GM19452 (cell line): Measurements from ENCODE around the gene CALY.
A peak's percentile ranks its signal among the peaks of the same experiment; 100 is the strongest.

Experiments
- ATAC-seq: cut with Tn5 transposase; IDR thresholded peaks from one replicate; pipeline ENCODE4 v1.9.1; 2021; ENCODE audit not compliant: unreplicated experiment

CALY gene

DNA sequence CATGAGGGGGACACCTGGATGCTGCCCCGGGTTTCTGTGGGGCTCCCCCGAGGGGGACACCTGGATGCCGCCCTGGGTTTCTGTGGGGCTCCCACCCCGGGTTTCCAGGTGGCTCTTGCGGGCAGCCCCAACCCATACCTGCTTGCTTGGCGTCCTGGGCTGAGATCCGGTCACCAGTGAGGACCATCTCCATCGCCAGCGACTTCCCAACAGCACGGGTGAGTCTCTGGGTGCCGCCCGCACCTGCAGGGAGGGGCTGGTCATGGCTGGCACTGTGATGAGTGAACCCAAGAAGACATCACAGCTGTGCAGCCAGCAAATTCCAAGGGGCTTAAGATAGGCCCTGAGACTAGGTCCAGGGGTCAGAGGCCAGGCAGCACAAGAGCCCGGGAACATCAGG lies 30.1 kb upstream of the CALY start:
- no peak for ATAC-seq

DNA sequence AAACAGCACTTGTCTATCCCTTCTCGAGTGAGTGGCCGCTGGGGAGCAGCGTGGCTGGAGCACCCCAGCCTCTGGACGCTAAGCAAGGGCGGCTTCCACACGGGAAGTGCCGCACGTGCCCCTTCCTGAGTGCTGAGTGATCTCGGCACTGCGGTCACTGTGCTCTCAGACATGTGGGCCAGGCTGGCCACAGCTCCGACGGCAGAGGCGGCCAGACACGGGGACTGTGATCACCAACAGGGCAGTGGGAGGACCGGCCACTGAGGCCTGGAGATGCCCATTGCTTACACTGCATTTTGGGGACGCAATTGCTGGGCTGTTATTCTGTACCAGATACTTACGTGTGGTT lies 29.4 kb upstream of the CALY start:
- no peak for ATAC-seq

DNA sequence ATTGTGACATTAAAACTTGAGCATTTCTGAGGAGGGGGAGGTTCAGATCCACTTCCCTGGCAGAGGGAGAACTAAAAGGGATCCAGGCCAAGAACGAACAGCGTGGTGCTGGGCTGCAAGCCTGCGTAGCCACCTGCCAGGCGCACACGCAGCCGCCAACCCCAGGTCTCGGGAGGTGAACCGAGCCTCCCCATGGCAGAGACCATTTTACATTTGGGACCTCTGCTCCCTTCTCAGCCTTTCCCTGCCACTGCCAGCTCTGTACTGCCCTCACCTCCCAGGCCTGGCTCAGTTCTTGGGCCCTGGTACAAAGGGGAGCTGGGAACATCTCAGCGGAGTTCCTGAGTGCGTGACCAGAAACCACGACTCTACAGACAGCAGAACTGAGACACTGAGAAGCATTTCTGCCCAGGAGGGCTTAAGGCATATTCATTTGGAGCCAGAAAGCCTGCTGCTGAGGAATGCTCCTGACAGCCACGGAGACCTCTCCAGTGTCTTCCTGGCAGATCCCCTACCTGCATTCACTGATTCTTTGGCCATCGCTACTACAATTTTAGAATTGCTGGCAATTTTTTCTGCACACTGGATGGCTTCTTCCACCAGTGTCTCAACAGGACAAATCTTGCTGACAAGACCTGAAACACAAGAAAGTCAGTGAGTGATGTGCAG lies 28.9 kb upstream of the CALY start:
- no peak for ATAC-seq

DNA sequence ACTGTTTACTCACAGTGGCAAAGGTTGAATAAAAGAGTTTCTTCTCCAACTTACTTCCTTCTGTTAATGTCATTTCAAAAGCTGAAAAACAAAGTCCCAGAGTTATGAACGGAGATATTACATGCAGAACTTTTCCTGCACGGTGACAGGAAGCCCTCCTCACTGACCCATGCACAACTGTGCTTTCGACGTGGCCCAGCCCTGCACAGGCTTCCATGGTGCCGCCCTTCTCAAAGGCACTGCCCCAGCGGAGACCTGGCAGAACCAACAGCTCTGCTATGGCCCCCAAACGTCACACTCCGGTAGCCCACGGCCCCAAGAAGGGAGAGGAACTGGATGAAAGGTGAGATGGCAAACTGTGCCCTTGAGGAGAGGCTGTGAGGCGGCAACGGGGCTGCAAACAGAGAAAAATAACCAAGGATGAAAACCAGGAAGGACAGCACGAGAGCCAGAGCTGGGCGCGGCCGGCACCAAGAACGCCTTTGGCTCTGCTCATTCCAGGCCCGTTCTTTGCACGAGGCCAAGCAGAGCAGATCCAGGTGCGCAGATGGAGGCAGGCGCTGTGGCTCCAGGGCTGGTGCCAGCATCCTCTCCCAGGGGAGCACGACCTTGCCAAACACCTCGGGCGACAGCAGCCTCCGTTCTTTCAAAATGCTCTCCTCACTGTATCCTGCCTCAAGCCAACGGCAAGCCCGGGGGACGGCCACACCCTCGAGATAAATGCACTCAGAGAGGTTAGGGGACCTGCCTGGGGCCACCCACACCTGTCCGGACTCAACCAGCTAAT lies 28.1 kb upstream of the CALY start:
- ATAC-seq, result no peak

DNA sequence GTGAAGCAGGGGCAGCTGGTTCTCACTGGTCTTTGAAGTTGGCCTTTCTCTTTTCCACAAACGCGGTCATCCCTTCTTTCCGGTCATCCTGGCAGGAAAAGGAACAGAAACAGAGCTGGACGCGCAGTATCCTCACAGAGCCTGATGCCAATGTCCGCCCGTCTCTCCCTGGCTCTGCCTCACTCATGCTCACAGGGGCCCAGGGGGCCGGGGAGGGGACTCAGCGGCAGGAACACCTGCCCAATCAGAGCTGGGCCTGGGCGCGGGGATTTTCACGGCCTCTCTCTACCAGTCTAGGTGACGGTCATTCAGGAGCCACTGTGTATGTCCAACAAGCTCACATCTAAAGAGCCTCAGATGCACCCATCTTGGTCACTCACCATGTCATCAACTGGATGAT lies 26.1 kb upstream of the CALY start:
- no peak for ATAC-seq

DNA sequence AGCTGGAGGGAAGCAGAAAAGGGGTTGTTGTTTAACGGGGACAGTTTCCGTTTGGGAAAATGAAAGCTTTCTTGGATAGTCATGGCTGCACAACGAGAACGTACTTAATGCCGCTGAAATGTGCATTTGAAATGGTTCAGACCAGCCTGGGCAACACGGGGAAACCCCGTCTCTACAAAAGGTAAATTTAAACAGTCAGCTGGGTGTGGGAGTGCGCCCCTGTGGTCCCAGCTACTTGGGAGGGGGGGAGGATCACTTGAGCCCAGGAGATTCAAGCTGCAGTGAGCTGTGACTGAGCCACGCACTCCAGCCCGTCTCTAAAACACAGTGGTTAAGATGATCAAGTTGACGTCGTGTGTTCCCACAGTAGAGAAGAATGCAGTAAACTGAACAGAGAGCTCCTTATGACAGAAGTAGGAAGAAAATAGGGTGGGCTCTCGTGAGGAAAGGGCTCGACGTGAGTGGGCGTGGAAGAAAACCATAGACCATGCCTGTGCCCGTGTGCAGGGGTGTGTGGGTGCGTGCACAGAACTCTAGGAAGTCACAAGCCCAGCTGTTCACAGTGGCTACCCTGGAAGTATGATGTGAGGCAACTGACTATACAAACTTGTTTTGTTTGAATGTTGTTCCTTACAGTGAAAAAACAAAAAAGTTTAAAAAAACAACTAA lies 25.2 kb upstream of the CALY start:
- no peak for ATAC-seq

DNA sequence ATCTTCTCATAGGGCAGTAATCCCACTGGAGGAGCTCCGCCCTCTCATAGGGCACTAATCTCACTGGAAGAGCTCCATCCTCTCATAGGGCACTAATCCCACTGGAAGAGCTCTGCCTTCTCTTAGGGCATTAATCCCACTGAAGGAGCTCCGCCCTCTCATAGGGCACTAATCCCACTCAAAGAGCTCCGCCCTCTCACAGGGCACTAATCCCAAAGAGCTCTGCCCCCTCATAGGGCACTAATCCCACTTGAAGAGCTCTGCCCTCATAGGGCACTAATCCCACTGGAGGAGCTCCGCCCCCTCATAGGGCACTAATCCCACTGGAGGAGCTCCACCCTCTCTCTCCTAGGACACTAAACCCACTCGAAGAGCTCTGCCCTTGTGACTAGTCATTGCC lies 24.5 kb upstream of the CALY start:
- no peak for ATAC-seq

DNA sequence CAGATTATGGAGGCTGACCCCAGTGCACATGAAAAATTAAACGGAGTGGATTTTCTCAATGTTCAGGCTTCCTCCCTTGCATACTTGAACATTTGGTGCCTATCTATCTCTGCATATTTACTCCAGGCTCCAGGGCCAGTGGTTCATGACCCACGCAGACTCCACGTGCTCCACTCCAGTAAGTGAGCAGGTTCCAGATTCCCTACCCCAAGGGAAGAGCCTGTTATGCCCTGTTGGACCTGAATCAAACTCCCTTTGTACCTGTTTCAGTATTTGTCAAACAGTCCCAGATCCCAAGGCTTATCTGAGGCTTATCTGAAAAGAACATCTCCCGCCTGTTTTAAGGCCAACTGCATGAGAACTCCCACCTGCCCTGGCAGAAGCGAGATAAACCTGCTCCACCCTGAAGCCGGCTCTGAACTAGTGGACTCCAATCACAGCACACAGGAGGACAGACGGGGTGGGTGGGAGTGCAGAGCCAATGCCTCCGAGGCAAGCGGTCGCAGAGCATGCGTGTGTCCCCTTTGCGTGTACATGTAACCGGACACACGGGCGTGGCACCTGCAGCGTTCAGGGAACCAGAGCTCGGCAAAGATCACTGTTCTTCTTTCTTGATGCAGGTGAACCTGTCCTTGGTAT lies 23.4 kb upstream of the CALY start:
- ATAC-seq, result no peak

DNA sequence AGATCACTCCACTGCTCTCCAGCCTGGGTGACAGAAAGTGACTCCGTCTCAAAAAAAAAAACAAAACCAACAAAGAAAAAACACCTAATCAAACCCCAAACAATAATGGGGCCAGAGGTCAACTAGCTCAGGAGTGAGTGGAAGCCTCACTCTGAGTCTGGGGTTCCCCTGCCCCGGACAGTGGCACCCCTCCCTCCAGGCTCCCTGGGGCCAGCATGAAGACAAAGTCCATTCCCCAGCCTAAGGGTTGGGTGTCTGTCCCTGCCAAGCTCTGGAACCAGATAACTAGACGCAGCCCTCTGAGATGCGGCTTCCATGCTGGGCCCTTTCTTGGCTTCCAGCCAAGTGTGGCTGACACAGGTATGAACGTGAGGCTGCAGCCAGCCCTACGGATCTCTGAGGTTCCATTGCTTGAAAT lies 22.9 kb upstream of the CALY start:
- no peak for ATAC-seq

DNA sequence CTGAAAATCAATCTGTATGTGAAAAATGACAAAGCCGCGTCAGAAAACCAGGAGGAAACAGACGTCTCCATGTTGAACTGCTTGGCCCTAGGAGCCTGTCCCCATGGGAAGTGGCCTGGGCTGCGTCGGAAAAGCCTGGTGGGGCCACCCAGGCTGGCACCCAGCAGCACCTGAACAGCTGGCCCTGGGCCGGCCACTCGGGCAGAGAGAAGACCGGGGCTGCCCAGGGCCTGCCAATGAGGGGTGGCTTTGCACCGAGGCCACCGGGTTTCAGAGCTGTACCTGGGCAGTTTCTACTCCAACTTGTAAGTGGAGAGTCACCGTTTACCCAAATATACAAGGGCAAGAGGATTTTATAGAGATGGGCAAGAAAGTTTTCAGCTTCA lies 22.2 kb upstream of the CALY start:
- ATAC-seq, result no peak

DNA sequence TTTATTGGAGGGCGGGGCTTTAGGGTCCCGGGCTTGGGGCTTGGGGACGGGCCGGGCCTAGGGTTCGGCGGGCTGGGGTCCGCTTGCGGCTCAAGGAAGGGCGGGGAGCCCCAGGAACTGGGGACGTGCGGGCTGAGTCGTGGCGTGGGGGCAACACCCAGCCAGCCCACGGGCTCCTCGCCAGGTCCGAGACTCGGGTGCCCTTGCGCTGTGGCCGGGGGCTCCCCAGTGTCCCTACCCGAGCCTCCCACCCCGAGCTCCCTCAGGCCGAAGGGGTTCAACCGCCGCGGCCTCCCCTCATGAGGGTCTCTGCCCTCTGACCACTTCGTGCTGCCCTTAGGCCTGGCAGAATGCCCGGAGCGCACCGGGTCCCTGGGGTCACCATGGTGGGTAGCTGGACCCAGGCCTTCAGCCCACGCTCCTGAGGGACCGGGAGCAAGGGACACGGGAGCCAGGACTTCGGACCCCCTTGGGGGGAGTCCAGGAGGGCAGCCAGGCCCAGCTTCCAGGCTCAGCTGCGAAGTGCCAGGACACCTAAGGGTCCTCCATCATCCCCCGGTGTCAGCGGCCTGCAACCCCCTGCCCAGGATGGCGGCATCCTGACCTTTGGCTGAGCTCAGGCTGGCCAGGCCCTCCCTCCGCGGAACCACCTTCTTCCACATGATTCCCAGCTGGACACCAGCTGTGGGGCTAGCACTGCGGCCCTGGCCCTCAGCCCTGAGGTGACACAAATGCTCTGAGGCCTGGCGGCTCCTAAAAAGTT lies 21.6 kb upstream of the CALY start:
- ATAC-seq, result no peak

DNA sequence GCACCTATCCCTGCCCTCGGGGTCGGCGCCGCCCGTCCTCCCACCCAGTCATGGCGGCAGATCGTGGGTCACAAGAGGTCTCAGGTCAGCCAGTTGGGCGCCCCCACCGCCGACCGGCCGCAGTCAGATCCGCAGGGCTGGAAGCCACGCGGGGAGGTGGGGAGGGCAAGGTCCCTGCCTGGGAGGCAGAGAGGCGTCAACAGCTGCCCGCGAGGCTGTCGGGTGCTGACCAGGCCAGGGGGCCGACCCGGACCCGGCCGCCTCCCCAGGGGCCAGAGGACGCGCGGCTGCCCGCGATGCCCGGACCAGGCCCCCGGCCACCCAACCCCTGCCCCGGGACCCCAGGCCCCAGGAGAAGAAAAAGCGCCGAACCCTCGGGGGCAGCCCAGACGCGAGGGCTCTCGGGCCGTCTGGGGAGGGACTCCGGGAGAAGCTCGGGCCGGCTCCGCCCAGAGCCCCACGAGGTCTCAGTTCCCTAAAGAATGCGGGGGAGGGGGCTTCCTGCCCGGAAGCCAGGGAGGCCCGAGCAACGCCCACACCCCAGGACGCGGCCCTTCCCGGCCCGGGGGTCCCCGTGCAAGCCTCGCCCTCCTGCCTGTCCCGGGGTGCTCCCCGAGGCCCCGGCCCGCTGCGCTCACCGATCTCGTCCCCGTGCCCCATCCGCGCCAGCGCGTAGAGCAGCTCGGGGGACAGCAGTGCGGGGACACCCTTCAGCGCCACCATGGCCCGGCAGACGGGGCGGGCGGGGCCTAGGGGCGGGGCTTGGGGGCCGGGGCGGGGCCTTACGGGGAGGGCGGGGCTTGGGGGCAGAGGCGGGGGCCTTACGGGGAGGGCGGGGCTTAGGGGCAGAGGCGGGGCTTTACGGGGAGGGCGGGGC lies 20.8 kb upstream of the CALY start, which contains the start of gene FUOM:
Gene FUOM, minus strand, starts transcription at position 735 of the 877 bp plus-strand sequence. Its CDS starts 12 bp downstream, at position 723.
- ATAC-seq, result peak; percentile 66

DNA sequence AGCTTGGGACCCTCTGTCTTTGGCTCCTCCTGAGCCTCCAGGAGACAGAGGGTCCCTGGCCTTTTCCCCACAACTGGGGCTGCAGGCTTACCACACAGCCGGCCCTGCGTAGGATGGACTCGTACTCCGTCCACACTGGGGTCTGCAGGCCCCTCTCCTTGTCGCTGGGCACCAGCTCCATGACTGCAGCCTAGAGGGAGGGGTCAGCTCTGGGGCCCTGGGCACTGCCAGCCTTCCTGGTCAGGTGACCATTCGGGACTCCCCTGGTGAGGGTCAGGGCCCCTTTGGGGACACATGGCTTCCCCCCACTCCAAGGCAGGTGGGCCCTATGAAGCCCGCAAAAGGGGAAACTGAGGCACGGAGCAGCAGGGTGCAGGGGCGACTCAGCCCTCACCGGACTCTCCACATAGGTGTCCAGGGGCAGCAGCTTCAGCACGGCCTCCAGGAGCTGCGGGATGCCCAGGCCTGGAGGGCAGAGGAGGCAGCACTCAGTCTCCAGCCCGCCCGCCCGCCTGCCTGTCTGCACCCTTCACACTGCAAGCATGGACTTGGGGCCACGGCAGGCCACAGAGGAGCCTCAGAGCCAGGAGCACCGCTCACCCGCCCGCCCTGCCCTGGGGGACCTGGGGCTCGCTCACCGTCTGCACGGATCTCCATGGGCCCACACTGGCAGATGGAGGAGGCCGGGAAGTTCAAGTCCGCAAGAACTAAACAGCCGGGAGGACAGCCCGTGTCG lies 20.0 kb upstream of the CALY start:
- no peak for ATAC-seq

DNA sequence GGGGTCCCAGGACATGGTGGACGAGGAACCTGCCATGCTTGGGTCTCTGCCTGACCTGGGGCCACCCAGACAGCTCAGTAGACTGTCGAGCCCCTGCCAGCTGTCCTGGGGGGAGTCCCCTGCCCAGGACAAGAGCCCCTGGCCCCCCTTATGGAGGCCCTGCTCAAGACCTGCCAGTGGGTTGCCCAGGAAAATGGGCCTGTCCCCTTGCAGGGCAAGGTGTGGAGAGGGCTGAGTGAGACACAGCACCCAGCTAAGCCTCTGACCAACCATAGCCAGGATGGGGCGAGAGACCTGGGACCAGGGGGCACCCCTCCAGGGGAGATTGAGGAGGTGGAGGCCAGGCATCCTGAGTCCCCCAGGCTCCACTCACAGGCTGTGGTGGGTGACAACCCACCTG lies 19.3 kb upstream of the CALY start:
- ATAC-seq, result no peak

DNA sequence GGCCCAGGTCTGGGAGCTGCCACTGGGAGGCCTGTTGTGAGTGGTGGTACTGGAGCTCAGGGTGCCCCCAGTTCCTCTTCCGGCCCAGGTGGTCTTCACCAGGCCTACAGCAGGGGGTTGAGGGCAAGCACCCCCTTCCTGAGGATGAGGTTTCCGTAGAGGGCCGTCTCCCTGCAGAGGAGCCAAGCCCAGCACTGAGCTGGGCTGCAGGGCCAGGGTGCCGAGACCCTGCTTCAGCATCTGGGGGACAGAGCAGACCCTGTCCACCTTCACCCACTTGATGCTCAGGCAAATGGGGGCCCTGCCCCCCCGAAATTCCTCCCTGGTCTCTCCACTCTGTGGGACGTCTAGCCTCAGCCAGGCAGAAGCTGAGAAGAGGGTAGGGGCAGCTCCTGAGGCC lies 18.6 kb upstream of the CALY start:
- ATAC-seq, result no peak

DNA sequence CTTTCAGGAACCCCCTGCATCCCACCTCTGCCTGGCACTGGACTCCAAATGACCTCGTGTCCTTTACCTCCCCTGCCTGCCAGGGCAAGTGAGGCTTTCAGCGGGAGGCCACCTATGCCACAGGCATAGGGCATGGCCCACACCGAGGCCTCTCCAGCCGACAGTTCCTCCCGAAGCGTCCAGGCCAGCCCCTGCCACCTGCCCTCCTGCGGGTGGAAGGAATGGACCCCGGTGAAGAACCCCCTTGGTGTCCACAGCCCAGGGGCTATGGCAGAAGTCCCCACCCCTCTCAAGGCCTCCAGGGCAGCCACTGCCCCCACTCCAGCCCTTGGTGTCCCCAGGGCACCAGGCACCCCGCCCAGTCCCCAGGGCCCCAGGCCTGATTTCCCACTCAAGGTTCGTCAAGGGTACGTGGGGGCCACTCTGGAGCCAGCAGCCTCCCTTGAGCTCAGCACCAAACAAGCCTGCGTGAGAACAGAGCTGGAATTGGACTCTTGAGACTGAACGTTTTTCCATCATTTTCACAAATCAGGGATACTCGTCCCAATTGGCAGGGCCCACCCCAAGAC lies 18.1 kb upstream of the CALY start:
- no peak for ATAC-seq

DNA sequence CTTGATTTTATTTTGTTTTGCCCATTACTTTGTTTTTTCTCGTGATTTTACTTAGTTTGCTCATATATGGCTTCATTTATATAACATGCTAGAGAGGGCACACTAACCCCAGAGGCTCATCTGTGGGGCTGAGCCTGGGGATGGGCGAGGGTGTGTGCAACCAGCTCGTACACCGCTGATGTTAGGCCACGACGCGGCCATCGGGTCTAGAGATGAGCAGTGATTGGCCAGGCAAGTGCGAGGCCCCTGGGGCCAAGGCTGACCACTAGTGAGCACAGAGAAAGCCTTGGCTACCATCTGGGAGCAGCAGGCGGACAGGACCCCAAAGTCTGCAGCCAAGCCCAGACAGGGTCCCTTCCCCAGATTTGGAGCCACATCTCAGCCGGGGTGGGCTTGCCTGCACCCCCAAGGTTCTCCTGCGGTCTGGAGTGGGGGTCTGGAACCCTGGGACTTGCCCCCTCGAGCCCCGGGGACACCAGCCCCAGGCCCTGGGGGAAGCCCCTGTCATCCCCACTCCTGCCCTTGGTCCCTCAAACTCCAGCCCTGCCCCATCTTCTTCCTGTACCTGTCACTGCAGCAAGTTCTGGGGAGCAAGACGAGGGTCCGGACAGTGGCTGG lies 17.4 kb upstream of the CALY start:
- ATAC-seq, result no peak

DNA sequence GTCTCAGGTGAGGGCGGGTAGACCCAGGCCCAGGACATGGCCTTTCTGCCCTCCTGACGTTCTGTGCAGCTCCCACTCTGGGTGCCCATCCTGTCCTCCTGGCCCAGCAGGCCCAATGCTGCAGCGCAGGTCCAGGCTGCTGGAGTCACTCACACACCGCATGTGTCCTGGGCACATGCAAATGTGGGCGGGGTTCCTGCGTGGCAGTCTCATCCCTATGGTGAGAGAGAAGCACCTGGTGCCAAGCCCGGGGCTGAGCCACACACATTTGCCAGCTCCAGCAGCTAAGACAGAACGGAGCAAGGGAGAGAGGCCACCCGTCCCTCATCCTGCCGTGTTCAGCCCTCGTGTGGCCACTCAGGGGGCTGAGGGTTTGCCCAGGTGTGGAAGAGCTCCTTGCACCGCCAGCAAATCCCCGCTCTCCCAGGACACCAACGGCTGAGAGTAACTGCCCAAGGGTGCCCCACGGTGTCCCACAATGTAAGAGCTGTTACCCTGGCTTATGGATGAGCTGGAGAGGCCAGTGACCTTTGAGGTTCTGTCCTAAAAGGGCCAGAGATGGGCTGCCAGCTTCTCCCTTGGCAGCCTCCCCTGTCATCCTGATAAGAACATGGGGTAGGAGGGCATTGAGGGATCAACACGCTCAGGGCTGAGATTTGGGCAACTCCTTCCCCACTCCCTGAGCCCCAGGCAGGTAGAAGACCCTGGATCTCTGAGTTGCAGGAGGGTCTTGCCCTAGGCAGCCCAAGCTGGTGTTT lies 16.7 kb upstream of the CALY start:
- no peak for ATAC-seq
